Cerebellar nuclear complex (tissue), 1 donor: ENCODE data around the gene FAIM2.

ENCODE experiments used
- DNase-seq, 2 experiments: peaks; one replicate each; lab custom pipeline; 2025; lab: John Stamatoyannopoulos, UW

FAIM2 gene

GRCh38 chr12:49824416-49824815, 79.3 kb downstream of the FAIM2 start:
- DNase-seq: no peak

- DNase-seq: no peak
These were observed 79.7 kb downstream of the FAIM2 start for GRCh38 chr12:49823951-49824350.

- no peak for DNase-seq
These were observed 80.3 kb downstream of the FAIM2 start for GRCh38 chr12:49823350-49823749.

- DNase-seq: no peak
These were observed 82.1 kb downstream of the FAIM2 start for GRCh38 chr12:49821373-49822287.

GRCh38 chr12:49819786-49820185, 83.9 kb downstream of the FAIM2 start:
- DNase-seq: no peak

- DNase-seq: no peak
These were observed 85.3 kb downstream of the FAIM2 start for GRCh38 chr12:49818241-49818895.
